Ovary (tissue), 3 donors: Measurements from ENCODE around the gene ACVR1.

Source experiments
- EP300 ChIP-seq: sonication (generic); formaldehyde crosslinking; IDR thresholded peaks from one replicate; pipeline ENCODE4 v1.6.1; 2017; ENCODE audit warnings: antibody characterized with exemption
- POLR2A ChIP-seq: fragments of 450-650 bp; IDR thresholded peaks from one replicate; pipeline ENCODE4 v1.6.1; 2017; ENCODE audit warnings: antibody characterized with exemption, mild to moderate bottlenecking, moderate library complexity
- TF ChIP-seq, protein P1 (sequence below), 3 donors: fragments of 450-650 bp in 2 of 3; fragments of 200-600 bp in 1 of 3; IDR thresholded peaks; one replicate each; pipeline versions ENCODE4 v1.5.1 to v1.8.0; 2016 to 2022; ENCODE audit warnings: antibody characterized with exemption in 3 of 3, mild to moderate bottlenecking in 1 of 3
- donor health status: DM: no; HTN: no; CAD: no.

GRCh38 chr2:157748371-157749142 is 127.6 kb downstream of the ACVR1 start:
- TF ChIP-seq POLR2A (no peak), EP300 (no peak)
- TF ChIP-seq, protein P1, sequence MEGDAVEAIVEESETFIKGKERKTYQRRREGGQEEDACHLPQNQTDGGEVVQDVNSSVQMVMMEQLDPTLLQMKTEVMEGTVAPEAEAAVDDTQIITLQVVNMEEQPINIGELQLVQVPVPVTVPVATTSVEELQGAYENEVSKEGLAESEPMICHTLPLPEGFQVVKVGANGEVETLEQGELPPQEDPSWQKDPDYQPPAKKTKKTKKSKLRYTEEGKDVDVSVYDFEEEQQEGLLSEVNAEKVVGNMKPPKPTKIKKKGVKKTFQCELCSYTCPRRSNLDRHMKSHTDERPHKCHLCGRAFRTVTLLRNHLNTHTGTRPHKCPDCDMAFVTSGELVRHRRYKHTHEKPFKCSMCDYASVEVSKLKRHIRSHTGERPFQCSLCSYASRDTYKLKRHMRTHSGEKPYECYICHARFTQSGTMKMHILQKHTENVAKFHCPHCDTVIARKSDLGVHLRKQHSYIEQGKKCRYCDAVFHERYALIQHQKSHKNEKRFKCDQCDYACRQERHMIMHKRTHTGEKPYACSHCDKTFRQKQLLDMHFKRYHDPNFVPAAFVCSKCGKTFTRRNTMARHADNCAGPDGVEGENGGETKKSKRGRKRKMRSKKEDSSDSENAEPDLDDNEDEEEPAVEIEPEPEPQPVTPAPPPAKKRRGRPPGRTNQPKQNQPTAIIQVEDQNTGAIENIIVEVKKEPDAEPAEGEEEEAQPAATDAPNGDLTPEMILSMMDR (IDR thresholded peaks at IDR 0.05), result no peak
